Activated CD4-positive, alpha-beta T cell treated with anti-CD3 and anti-CD28 coated beads for 48 hours (primary cell): Measurements from ENCODE around the gene TECPR1.

Source experiments
- DNase-seq: peaks from one replicate; pipeline ENCODE4 v3.0.0-alpha.2; 2020

TECPR1 gene

DNA sequence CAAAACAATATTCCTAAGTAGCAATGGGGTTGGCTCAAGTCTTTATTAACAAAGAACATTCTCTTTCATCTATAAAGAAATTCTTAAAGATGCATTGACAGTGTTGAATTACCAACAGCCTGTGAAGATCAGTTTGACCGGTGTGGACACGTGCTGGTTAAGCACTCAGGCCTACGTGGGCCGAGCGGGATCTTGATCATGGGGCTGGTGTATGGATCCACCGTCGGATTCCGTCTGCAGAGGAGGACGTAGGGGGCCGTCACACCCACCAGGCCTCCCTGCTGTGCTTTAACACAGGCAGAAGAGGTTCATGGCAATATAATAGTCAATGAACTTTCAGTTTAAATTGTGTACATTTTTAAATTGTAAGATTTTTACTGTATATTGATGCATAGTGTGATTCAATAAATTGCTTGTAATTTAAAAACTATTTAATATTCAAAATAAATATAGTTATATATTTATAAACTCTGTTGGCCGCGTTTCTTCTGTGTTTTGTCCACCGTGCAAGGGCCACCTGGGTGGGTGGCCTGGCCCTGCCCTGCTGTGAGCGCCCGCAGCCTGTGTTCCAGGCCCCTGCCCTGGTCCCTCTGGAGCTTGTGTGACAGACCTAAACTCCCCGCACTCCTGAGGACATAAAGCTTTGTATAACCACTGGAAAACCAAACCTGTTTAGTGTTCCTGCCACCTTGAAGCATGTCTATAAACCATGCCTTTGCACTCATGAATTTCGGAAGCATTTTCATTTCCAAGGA is 42.7 kb downstream of the TECPR1 start:
- no peak for DNase-seq

DNA sequence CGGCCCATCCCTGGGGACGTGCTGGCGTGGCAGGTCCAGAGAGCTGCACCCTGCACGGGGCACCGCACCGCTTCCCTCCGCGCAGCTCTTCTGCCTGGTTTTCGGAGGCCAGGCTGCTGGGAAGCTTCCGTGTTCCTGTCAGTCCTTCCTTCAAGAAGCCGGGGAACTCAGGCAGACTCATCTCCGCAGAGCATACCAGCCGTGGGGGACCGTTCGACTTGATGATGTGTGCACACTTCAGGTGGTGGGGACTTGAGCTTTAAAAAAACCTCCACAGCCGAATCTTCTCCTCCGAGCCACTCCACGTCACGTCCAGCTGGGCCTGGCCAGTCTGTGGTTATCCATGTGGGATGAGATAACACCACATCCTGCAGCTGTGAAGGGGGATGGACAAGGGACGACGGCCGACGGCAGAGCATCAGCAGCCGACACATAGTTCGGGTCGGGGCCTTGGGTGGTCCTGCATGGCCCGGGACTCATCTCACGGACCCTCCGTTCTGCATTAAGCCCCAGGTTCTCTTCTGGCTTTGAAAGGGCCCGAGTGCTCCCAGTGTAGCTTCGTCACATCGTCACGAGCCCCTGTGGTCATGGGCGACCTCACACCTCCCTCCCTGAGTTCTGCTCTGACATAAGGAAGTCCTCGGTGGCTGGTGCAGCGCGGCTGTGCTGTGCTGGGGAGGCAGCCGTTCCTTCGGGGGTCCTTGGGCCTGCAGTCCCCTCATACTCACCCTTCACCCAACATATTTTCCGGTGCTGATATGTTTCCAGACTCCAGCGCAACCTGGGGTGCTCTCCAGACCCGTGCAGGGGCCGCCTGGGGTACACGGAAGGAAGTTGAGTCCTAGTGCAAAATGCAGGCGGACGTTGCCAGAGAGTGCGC is 45.3 kb downstream of the TECPR1 start:
- DNase-seq: no peak

DNA sequence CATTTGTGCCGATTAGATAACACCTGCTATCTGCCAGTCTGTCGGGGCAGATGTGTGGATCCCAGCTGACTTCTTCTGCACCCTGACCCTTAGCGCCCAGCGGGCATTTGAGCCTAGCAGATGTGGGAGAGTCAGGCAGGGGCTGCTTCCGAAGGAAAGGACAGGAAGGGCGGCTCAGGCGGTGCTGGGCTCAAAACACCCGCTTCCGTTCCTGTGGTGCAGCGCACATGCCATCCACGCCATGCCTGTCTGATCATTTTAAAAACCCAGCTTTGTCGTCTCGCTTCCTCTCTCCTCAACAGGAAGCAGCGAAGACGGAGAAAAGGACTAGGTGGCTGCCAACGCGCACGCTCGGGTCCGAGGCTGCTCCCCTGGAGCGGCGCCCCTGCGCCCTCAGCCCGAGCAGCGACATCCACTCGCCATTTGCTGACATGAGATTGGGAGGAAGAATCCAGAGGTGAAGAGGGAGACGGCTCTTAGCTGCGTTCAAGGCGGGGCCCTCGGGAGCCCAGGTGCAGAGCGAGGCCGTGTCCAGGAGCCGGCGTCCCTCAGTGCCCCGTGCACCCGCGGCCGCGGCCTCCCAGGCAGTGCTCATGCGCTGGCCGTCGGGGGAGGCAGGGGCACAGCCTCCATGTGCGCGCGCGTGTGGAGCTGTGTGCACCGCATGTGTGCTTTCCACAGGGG is 46.7 kb downstream of the TECPR1 start:
- no peak for DNase-seq

DNA sequence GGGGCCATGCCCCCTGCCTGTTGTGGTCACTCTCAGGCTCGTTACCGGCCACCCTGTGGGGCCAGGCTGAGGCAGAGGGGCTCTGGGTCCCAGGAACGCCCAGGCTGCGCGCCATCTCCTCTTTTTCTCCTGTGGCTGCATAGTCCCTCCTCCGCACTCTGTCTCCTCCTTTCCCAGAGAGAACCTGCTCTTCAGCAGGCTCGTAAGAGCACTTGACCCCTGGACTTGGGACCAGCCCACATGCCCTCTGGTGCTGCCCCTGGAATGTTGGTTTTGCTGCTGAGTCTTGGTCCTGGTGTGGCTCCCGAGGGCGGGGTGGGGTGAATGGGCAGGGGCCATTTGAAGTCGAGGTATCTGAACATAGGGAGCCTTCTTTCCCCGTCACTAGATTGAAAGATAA is 47.4 kb downstream of the TECPR1 start:
- DNase-seq: no peak

DNA sequence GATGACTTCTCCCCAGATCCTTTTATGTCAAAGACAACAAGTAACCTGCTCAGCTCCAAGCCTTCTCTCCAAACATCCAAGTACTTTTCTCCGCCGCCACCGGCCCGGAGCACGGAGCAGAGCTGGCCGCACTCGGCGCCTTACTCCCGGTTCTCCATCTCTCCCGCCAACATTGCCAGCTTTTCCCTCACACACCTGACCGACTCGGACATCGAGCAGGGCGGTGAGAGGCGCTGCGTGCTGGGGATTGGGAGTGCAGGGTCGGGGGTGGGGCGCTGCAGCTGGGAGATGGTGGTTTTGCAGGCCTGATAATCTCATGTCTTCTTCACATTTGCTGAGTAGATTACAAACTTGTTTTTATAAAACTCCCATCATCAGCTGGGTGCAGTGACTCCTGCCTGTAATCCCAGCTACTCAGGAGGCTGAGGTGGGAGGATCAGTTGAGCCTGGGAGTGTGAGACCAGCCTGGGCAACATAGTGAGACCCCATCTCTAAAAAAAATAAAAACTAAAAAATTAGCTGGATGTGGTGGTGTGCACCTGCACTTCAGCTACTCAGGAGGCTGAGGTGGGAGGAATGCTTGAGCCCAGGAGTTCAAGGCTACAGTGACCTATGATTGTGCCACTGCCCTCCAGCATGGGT is 47.9 kb downstream of the TECPR1 start:
- no peak for DNase-seq

DNA sequence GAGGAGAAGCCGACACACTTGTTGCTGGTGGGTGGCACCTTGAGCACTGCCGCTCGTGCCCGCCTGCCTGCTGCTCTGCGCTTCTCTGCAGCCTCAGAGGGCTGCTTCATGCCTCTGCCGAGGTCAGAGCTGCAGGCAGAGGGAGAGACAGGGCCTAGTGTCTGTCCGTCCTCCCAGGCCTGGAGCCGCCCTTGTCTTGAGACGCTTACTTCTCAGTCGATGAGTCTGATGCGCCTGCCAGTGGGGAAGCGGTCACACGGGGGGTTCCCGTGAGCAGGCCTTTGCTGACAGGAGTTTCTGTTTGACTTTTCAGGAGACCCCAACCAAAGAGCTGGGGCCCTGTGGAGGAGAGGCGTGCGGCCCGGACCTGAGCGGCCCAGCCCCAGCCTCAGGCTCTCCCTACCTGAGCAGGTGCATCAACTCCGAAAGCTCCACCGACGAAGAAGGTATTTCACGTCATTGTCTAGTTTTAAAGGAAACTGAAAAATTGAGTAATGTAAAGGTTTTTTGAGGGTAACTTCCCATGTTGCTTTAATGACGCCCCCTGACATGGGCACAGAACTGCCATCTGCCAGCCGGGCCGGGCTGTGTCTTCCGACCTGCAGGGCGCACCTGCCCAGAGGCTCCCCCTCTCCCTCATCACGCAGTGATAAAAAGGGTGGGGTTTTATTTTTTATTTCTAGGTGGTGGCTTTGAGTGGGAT is 48.6 kb downstream of the TECPR1 start:
- no peak for DNase-seq

DNA sequence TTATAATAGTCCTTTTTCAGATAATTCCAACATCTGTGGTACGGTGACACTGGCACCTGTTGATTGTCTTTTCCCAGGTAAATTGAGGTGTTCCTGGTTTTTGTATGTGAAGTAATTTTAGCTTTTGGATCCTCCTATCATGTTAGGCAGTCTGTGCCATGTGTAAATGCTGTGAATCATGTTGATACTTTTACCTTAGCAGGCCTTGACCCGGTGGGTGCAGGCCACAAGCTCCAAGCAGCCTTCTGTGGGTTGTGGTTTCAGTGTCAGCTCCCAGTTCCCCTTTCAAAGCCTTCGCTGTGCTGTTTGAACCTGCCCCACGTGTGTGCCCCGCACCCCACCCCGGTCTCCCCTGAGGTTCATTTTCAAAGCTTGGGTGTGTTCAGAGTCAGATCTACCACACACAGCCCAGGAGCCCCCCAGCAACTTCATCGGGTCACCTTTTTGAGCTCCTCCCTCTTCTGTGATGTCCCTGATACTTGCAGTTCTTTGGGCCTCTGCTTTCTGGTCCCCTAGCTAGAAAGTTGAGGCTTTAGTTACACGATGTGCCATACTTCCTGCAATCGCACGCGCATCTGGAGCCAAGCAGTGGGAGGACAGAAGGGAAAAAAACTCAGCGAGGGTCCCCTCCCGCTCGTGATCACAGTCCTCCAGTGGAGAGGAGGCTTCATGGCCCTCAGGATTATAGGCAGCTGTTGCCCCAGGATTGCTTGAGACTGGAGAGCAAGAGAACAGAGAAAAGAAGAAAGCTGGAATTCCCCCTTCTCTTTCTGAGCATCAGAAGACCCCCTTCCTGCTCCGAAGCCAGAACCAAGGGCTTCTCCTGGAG is 49.5 kb downstream of the TECPR1 start:
- peak; percentile 82 for DNase-seq

DNA sequence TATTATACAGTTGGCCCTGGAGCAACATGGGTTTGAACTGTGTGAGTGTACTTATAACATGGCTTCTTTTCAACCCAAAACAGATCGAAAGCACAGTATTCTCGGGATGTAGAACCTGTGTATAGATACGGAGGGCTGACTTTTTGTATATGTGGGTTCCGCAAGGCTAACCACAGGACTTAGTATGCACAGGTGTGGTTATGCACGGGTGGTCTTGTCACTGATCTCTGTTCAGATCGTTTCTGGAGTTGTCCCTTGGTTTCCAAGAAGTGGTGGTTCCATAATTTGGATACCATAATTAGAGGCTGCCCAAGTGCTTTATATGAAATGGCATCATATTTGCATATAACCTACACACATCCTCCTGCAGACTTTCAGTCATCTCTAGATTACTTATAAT is 51.7 kb downstream of the TECPR1 start:
- no peak for DNase-seq

DNA sequence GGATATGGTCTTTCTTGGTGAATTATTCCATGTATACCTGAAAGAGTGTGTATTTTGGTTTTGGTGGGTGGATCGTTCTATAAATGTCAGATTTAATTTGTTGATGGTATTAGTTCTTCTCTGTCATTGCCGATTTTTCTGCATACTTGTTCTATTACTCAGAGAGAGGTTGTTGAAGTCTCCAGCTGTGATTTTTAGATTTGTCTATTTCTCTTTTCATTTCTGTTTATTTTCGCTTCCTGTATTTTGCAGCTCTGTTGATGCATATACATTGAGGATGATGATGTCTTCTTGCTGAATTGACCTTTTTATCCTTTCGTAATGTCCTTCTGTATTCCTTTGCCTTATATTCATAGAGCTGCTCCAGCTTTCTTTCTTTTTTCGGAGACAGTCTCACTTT is 52.9 kb downstream of the TECPR1 start:
- DNase-seq: no peak

DNA sequence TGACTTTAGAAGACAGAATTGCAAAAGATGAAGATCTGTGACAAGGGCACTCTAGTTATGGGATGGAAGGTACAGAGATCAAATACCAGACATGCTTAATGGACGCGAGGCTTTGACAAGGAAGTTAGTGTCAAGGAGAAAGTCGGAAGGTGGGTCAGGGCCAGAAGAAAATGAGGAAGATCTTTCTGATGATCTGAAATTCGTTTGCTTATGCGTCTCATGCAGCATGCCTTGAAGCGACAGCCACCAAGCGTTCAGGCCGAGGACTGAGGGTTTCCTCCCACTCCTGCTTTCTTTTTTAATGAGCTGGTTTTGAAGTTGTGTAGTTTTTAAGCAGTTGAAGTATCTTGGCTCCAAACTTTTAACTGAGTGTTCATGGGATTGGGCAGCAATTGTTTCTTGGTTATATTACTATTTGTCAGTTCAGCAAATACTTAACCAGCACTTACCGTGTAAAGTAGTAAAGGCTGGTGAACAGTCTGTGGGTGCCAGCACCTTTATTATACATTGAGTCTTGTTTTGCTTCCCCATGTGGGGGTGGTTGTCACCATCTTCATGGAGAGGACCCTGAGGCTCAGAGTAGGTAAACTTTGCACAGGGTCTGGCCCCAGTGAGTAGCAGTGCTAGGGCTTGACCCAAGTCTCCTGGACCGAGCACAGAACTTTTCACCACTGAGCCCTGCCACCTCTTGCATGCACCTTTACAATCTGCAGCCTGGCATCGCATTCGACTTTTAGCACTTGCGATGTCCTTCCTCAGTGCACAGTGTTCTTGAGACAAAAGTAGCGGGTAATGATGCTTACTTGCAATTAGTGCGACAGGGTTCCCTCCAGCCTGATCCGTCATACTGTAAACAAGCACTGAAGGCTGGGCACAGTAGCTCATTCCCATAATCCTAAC is 55.1 kb downstream of the TECPR1 start:
- no peak for DNase-seq

DNA sequence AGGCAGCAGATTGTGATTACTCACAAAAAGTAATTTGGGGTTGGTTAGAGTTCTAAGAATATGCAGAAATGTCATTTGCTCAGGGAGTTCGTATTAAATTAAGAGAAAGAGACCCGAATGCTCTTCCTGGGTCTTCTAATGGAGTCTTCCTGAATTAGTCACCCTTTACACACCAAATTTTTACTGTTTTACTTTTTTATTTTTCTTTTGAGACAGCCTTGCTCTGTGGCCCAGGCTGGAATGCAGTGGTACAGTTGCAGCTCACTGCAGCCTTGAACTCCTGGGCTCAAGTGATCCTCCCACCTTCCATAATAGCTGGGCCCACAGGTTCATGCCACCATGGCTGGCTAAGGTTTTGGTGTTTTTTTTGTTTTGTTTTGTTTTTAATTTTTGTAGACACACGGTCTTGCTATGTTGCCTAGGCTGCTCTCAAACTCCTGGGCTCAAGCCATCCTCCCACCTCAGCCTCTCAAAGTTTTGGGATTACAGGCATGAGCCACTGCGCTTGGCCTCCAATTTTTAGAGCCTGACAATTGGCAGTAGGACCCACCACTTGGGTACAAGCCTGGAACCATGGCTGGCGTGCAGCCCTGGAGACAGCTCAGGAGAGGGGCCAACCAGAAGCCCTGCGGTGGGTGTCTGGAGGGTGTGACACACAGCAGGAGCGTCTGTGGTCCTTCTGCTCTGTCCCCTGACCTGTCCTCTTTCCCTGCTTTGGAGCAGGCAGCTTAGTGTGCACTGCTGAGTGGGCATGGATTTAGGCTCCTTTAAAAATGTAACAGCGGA is 57.2 kb downstream of the TECPR1 start:
- no peak for DNase-seq

DNA sequence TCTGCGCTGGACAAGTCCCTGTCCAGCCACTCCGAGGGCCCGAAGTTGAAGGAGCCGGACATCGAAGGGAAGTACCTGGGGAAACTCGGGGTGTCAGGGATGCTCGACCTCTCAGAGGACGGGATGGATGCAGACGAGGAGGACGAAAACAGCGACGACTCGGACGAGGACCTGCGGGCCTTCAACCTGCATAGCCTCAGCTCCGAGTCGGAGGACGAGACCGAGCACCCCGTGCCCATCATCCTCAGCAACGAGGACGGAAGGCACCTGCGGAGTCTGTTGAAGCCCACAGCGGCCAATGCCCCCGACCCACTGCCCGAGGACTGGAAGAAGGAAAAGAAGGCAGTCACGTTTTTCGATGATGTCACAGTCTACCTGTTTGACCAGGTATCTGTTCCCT is 57.8 kb downstream of the TECPR1 start:
- DNase-seq: no peak

DNA sequence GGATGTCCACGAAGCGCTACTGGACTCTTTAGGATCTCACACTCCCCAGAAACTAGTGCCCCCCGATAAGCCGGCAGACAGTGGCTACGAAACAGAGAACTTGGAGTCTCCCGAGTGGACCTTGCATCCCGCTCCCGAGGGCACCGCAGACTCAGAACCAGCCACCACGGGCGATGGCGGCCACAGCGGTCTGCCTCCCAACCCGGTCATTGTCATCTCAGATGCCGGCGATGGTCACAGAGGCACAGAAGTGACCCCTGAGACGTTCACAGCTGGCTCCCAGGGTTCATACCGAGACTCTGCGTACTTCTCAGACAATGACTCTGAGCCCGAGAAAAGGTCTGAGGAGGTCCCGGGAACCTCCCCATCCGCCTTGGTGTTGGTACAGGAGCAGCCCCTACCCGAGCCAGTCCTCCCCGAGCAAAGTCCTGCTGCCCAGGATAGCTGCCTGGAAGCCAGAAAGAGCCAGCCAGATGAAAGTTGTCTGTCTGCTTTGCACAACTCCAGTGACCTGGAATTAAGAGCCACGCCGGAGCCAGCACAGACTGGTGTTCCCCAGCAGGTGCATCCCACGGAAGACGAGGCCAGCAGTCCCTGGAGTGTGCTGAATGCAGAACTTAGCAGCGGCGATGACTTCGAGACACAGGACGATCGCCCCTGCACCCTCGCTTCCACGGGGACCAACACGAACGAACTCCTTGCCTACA is 58.4 kb downstream of the TECPR1 start:
- DNase-seq: no peak

DNA sequence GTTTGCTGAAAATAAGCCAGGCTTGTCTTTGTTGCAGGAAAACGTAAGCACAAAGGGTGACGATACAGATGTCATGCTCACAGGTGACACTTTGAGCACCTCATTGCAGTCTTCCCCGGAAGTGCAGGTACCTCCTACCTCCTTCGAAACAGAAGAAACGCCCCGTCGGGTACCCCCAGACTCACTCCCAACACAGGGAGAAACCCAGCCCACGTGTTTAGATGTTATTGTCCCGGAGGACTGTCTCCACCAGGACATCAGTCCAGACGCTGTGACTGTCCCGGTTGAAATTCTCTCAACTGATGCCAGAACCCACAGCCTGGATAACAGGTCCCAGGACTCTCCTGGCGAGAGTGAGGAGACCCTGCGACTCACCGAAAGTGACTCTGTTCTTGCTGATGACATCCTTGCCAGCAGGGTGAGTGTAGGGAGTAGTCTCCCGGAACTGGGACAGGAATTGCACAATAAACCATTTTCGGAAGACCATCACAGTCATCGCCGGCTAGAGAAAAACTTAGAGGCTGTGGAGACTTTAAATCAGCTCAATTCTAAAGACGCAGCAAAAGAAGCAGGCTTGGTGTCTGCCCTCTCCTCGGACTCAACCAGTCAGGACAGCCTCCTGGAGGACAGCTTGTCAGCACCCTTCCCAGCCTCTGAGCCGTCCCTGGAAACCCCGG is 59.1 kb downstream of the TECPR1 start:
- DNase-seq: no peak

DNA sequence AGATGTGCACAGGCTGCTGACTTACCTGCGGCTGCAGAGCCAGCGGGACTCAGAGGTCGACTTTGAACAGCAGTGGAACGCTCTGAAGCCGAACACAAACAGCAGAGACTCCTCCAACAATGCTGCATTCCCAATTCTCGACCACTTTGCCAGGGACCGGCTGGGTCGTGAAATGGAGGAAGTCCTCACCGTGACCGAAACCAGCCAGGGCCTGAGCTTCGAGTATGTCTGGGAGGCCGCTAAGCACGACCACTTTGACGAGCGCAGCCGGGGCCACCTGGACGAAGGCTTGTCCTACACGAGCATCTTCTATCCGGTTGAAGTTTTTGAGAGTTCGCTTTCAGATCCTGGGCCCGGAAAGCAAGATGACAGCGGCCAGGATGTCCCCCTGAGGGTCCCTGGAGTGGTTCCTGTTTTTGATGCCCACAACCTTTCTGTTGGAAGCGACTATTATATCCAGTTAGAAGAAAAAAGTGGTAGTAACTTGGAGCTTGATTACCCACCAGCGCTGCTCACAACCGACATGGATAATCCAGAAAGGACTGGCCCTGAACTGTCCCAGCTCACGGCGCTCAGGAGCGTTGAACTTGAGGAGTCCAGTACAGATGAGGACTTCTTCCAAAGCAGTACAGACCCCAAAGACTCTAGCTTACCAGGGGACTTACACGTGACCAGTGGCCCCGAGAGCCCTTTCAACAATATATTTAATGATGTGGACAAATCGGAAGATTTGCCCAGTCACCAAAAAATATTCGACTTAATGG is 60.2 kb downstream of the TECPR1 start:
- DNase-seq: no peak

DNA sequence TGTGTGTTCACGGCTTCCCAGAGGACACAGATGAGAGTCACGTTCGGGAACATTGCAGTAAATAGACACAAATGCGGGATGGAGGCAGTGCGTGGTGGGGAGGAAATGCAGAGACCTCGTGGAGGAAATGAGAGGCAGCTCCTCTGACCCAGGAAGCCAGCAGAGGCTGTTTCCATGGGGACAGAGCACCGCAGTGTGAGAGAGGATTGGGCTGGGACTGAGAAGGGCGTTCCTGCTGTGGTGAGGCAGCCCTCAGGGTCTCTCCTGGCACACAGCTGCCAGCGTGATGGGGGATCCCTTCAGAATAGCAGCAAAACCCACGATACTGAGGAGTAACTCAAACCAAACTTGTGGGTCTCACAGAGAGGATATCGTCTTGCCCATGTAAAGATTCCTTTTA is 62.5 kb downstream of the TECPR1 start:
- DNase-seq: no peak

DNA sequence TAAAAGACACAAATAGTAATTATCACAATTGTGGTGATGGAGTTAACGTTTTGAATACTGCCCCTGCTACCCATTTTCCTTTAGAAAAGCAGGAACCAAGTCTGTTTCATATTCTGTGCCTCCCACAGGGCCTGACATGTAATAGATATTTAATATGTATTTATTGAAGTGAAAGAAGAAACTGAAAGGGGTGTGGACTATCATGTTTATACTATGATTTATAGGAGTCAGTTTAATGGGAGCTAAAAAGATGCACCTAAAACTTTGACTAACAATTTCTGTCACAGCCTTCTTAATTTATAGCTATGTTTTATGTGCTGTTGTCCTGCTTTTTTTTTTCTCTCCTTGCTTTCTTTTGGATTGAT is 64.9 kb downstream of the TECPR1 start:
- DNase-seq: no peak
